GM12873 (cell line): ENCODE measurements around the gene HDAC7.
A peak's percentile ranks its signal among the peaks of the same experiment; 100 is the strongest.

Source experiments
- TF ChIP-seq, protein P1 (sequence below): IDR thresholded peaks from 2 replicates; pipeline ENCODE4 v1.5.1; 2012; ENCODE audit warnings: low read depth, mild to moderate bottlenecking, moderate library complexity, low read length, control low read depth; ENCODE audit not compliant: insufficient read depth; ENCODE audit errors: missing control alignments

HDAC7 gene

GRCh38 chr12:47773858-47774580, 45.7 kb downstream of the HDAC7 start:
- TF ChIP-seq, protein P1, sequence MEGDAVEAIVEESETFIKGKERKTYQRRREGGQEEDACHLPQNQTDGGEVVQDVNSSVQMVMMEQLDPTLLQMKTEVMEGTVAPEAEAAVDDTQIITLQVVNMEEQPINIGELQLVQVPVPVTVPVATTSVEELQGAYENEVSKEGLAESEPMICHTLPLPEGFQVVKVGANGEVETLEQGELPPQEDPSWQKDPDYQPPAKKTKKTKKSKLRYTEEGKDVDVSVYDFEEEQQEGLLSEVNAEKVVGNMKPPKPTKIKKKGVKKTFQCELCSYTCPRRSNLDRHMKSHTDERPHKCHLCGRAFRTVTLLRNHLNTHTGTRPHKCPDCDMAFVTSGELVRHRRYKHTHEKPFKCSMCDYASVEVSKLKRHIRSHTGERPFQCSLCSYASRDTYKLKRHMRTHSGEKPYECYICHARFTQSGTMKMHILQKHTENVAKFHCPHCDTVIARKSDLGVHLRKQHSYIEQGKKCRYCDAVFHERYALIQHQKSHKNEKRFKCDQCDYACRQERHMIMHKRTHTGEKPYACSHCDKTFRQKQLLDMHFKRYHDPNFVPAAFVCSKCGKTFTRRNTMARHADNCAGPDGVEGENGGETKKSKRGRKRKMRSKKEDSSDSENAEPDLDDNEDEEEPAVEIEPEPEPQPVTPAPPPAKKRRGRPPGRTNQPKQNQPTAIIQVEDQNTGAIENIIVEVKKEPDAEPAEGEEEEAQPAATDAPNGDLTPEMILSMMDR, result no peak

GRCh38 chr12:47773062-47773857, 46.4 kb downstream of the HDAC7 start, which contains the start of gene SLC48A1:
Gene SLC48A1, plus strand, starts transcription at chr12:47773238. Its CDS starts 67 bp downstream, at chr12:47773305.
- TF ChIP-seq, protein P1, result peak; percentile 38

GRCh38 chr12:47772738-47773061, 47.0 kb downstream of the HDAC7 start:
- TF ChIP-seq, protein P1, result no peak

DNA sequence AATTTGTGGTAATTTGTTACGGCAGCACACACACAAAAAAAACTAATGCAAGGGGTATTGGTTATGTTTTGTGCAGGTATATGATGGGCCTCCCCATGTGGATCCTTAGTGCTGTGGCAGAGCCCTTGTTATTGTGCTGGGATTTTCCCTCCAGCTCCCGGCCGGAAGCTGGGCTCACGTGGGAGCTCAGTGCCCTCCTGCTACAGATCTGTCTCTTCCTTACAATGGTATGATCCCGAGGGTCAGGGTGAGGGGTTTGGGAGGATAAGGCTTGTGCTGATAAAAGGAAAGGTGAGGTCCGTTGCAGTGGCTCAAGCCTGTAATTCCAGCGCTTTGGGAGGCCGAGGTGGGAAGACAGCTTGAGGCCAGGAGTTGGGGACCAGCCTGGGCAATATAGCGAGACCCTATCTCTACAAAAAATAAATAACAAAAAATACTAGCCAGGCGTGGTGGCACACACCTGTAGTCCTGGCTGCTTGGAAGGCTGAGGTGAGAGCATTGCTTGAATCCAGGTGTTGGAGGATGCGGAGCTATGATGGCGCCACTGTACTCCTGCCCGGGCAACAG, 47.5 kb downstream of the HDAC7 start:
- TF ChIP-seq, protein P1, result no peak

DNA sequence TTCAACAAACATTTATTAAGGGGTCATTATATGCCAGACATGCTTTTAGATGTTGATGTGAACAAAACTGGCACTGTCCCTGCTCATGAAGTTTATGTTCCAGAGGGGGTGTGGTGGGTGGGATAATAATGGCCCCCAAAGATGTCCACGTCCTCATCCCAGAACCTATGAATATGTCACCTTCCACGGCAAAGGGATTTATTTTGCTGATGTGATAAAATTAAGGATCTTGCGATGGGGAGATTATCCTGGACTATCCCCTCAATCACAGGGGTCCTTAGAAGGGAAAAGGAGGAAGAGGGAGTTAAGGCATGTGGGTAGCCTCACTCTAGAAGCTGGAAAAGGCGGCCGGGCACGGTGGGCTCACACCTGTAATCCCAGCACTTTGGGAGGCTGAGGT, 48.4 kb downstream of the HDAC7 start:
- TF ChIP-seq, protein P1, result no peak

- TF ChIP-seq, protein P1, result no peak
Observed at GRCh38 chr12:47770086-47770726, 49.5 kb downstream of the HDAC7 start.
